ENCODE measurements around the gene RMDN2.

The RMDN2 gene

GRCh38 chr2:38033646-38034045 lies 108.6 kb downstream of the RMDN2 start:
- no peaks in the 10 kb centered on the region for H3K27me3 ChIP-seq
- DNase-seq: no peak
- H3K4me1 ChIP-seq: peaks cover 0 to 12% (median 0%) of the 10 kb centered on the region in 4 donors
- TF ChIP-seq CTCF (IDR thresholded peaks at IDR 0.05): no peak
- no peaks in the 10 kb centered on the region for H3K36me3 ChIP-seq
- intact Hi-C loops (cut with DNase I; ENCODE audit: low total_unique reads): no loop called here
- no peak overlapping the region for H3K27ac ChIP-seq
- no peaks in the 10 kb centered on the region for H3K9me3 ChIP-seq
- no peak overlapping the region for H3K4me3 ChIP-seq

GRCh38 chr2:38035968-38036367 lies 110.9 kb downstream of the RMDN2 start:
- no peak for TF ChIP-seq CTCF (IDR thresholded peaks at IDR 0.05)
- Histone ChIP-seq H3K36me3 (no peaks in the 10 kb centered on the region), H3K4me3 (no peak overlapping the region), H3K4me1 (peaks cover 0 to 13% (median 0%) of the 10 kb centered on the region in 4 donors), H3K9me3 (no peaks in the 10 kb centered on the region), H3K27ac (no peak overlapping the region), H3K27me3 (no peaks in the 10 kb centered on the region)
- intact Hi-C loops (cut with DNase I; ENCODE audit: low total_unique reads): no loop called here
- no peak for DNase-seq

DNA sequence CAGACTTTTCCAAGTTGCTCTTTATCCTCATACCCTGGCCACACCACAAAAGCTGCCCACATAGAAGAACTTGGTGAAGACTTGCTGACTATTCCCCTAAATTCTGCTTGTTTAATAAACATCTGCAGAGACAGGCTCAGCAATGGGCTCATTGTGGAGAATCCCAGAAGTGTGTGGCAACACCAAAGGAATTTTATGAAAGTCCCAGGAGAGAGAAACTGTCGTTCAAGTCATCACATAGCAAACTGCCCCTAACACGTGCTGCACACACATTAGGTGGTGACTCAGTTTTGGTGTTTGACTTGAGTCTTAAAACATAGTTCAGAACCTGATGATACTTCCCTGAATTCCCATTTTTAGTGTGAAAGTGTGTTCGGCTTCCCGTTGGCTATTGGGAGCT lies 112.2 kb downstream of the RMDN2 start:
- peak overlapping the region in 1 of 2 donors; percentile 32 for H3K27ac ChIP-seq
- H3K4me1 ChIP-seq: peaks cover 0 to 13% (median 0%) of the 10 kb centered on the region in 4 donors
- H3K36me3 ChIP-seq: no peaks in the 10 kb centered on the region
- TF ChIP-seq CTCF (IDR thresholded peaks at IDR 0.05): no peak
- H3K9me3 ChIP-seq: no peaks in the 10 kb centered on the region
- intact Hi-C loops (cut with DNase I; ENCODE audit: low total_unique reads): no loop called here
- no peak for DNase-seq
- no peak overlapping the region for H3K4me3 ChIP-seq
- no peaks in the 10 kb centered on the region for H3K27me3 ChIP-seq

DNA sequence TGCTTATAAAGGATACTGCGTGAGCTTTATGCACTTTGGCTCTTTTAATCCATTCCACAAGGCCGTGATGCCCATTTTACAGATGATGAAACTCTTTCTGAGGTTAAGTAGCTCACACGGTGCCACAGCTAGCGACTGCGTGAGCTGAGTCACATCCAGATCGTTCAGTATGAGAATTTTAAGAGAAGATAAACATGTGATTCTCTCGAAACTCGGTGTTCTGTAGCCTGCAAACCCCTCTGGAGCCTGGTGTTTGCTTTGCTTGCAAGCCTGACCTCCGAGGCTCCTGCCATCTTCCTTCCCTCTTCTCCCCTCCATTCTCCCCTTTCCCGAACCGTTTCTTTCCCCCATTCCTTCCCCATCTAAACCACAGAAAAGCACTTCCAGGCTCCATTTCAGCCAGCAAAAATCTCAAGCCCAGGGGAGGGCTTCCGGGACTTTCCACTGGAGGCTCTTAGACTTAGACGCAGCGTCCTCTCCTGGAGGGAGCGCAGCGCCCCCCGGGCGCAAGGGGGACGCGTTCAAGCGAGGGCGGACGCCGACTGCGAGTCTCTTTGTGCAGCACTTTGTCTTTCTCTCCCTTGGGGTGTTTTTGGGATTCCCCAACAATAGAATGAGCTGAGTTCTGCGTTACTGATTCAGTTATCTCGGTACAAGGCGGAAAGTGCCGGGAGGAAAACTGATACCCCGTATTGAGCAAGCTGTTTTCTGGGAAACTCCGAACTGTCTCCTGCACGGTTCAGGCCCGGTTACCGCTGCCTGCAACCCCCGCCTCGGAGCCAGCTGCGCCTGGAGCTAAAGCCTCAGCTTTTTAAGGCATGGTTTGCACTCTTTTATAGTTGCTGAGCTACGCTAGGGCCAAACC lies 112.9 kb downstream of the RMDN2 start:
- intact Hi-C loops (cut with DNase I; ENCODE audit: low total_unique reads): no loop called here
- H3K9me3 ChIP-seq: no peaks in the 10 kb centered on the region
- DNase-seq: peak in 1 of 2 donors; percentile 56
- H3K4me3 ChIP-seq: peak overlapping the region; percentile 36 to 46
- H3K27me3 ChIP-seq: no peaks in the 10 kb centered on the region
- TF ChIP-seq CTCF (IDR thresholded peaks at IDR 0.05): peak in 1 of 2 experiments; percentile 13
- H3K4me1 ChIP-seq: peaks cover 0 to 13% (median 0%) of the 10 kb centered on the region in 4 donors
- peak overlapping the region; percentile 10 to 32 for H3K27ac ChIP-seq
- no peaks in the 10 kb centered on the region for H3K36me3 ChIP-seq

GRCh38 chr2:38038682-38039081 lies 113.6 kb downstream of the RMDN2 start:
- intact Hi-C loops (cut with DNase I; ENCODE audit: low total_unique reads): no loop called here
- Histone ChIP-seq H3K4me3 (peak overlapping the region; percentile 36 to 46), H3K4me1 (peaks cover 0 to 13% (median 0%) of the 10 kb centered on the region in 4 donors), H3K9me3 (no peaks in the 10 kb centered on the region), H3K36me3 (no peaks in the 10 kb centered on the region), H3K27me3 (no peaks in the 10 kb centered on the region), H3K27ac (peak overlapping the region; percentile 10 to 32)
- TF ChIP-seq CTCF (IDR thresholded peaks at IDR 0.05): no peak
- no peak for DNase-seq
